HTR-8/SVneo (cell line): Measurements from ENCODE around the gene DCP2.

Source experiments
- DNase-seq: peaks from one replicate; pipeline ENCODE4 v3.0.0; 2011; ENCODE audit warnings: low spot score, mixed read lengths; ENCODE audit not compliant: insufficient read length
- FAIRE-seq: peaks from 2 replicates; lab custom pipeline; 2011; peaks lifted over from hg19 to GRCh38; lab: Jason Lieb, UNC

DCP2 gene

GRCh38 chr5:113061846-113062780, 85.5 kb downstream of the DCP2 start:
- DNase-seq (no peak), FAIRE-seq (no peak)

DNA sequence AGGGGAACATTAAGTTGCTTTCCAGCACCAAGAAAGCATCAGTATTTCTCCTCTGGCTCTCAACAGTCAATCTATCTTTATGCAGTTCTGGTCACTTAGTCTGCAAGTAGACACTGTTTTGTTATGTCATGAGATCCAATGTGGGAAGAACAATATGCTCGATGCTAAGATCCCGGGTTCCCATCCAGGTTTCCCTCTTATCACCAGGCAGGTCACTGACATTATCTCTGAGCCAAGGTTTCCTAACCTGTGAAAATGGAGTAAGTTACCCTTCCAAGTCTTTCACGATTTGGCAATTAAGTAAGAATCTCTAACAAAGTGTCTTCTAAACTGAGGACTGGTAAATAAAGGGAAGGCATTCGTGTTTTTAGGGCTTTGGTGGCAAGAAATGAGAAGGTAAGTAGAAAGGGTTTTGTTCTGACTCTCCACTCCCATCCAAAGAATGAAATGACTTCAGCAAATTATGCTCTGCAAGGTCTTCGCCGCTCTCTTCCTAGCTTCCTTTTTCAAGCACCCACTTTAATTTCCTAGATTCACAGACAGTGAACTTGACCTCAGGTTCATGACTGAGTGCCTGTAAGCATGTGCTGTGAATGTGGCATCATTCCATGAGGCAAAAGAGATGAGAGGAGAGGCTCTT, 86.4 kb downstream of the DCP2 start:
- FAIRE-seq, result no peak
- DNase-seq, result no peak

- DNase-seq (no peak), FAIRE-seq (no peak)
These were observed 87.3 kb downstream of the DCP2 start for GRCh38 chr5:113063927-113064326.

- no peak for DNase-seq
- no peak for FAIRE-seq
These were observed 88.2 kb downstream of the DCP2 start for GRCh38 chr5:113064806-113065205.

DNA sequence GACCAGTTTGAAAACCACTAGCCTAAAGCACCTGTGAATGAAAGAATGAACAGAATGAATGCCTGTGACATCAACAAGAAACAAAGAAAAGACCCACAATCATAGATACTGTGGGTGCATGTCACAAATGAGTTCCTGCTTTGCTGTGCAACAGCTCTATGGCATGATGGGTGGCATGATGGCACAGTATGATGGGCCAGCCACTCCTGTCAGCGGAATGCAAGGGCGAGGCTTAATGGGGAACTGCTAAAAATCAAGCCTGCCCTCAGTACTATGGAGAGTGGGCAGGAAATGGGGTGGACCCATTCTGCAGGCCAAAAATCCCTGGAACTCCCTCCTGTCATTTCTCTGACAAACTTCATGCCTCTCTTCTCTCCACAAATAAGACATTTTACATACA, 89.0 kb downstream of the DCP2 start:
- no peak for FAIRE-seq
- DNase-seq, result no peak

- FAIRE-seq, result no peak
- no peak for DNase-seq
These were observed 91.2 kb downstream of the DCP2 start for GRCh38 chr5:113067635-113068344.

GRCh38 chr5:113068559-113068958, 92.0 kb downstream of the DCP2 start:
- no peak for DNase-seq

More at GRCh38 chr5:113068559-113068958, 92.0 kb downstream of the DCP2 start:
- no peak for FAIRE-seq
